Skin epidermis (tissue), 12 donors: ENCODE results near the gene MAN1B1.

Experiments
- H3K27ac ChIP-seq, 21 experiments: fragments of 200-600 bp; sonication (generic) in 11 of 21; one replicate each; pipeline ENCODE4 v1.5.0; 2020; ENCODE audit warnings: mild to moderate bottlenecking in 3 of 21, inconsistent platforms in 2 of 21, moderate library complexity in 2 of 21
- H3K4me3 ChIP-seq, 7 experiments: fragments of 200-600 bp; sonication (generic) in 2 of 7; one replicate each; pipeline ENCODE4 v1.5.0; 2020; ENCODE audit warnings: inconsistent platforms in 2 of 7, mild to moderate bottlenecking in 2 of 7, moderate library complexity in 1 of 7

Gene MAN1B1

GRCh38 chr9:137066096-137066861 is 20.5 kb upstream of the MAN1B1 start:
- no peak overlapping the region for H3K27ac ChIP-seq
- no peak overlapping the region for H3K4me3 ChIP-seq

- H3K4me3 ChIP-seq: peak overlapping the region in 1 of 7 experiments; percentile 7
- peak overlapping the region in 2 of 21 experiments; percentile 9 to 23 for H3K27ac ChIP-seq
Measured at GRCh38 chr9:137067860-137068538, 18.8 kb upstream of the MAN1B1 start.

GRCh38 chr9:137068539-137069507 is 18.0 kb upstream of the MAN1B1 start:
- peak overlapping the region in 3 of 21 experiments; percentile 9 to 72 (median 23) for H3K27ac ChIP-seq
- peak overlapping the region in 5 of 7 experiments; percentile 34 to 52 (median 51) for H3K4me3 ChIP-seq

GRCh38 chr9:137069508-137070091 is 17.2 kb upstream of the MAN1B1 start:
- peak overlapping the region; percentile 32 to 52 (median 48) for H3K4me3 ChIP-seq
- peak overlapping the region in 3 of 21 experiments; percentile 11 to 72 (median 29) for H3K27ac ChIP-seq

- peak within 1 kb of the TSS; percentile 32 to 52 (median 48) for H3K4me3 ChIP-seq
- peak within 1 kb of the TSS in 16 of 21 experiments; percentile 2 to 77 (median 60) for H3K27ac ChIP-seq
Measured at GRCh38 chr9:137070201-137070905, 16.4 kb upstream of the MAN1B1 start, which contains the start of gene SAPCD2. Gene SAPCD2, minus strand, starts transcription at chr9:137070557. Its CDS starts 97 bp downstream, at chr9:137070460.

GRCh38 chr9:137070906-137071275 is 15.9 kb upstream of the MAN1B1 start:
- H3K27ac ChIP-seq: peak overlapping the region in 16 of 21 experiments; percentile 2 to 77 (median 60)

GRCh38 chr9:137071282-137071681 is 15.5 kb upstream of the MAN1B1 start:
- Histone ChIP-seq H3K4me3 (peak overlapping the region in 2 of 7 experiments; percentile 51 to 52), H3K27ac (peak overlapping the region in 11 of 21 experiments; percentile 21 to 77 (median 64))

More at GRCh38 chr9:137070906-137071275, 15.9 kb upstream of the MAN1B1 start:
- peak overlapping the region; percentile 32 to 52 (median 48) for H3K4me3 ChIP-seq

GRCh38 chr9:137073992-137074399 is 12.8 kb upstream of the MAN1B1 start:
- H3K4me3 ChIP-seq: no peak overlapping the region
- peak overlapping the region in 2 of 21 experiments; percentile 60 for H3K27ac ChIP-seq

GRCh38 chr9:137074657-137075274 is 12.0 kb upstream of the MAN1B1 start:
- Histone ChIP-seq H3K27ac (peak overlapping the region in 14 of 21 experiments; percentile 12 to 81 (median 49)), H3K4me3 (no peak overlapping the region)

- Histone ChIP-seq H3K4me3 (no peak overlapping the region), H3K27ac (peak overlapping the region in 11 of 21 experiments; percentile 12 to 81 (median 60))
Measured at GRCh38 chr9:137075275-137075775, 11.5 kb upstream of the MAN1B1 start.

GRCh38 chr9:137076636-137077009 is 10.2 kb upstream of the MAN1B1 start:
- peak overlapping the region in 6 of 7 experiments; percentile 46 to 71 (median 64) for H3K4me3 ChIP-seq

GRCh38 chr9:137077010-137077747 is 9.6 kb upstream of the MAN1B1 start, which contains the start of gene UAP1L1:
Gene UAP1L1, plus strand, starts transcription at chr9:137077517. Its CDS starts 16 bp downstream, at chr9:137077533.
- H3K27ac ChIP-seq: peak within 1 kb of the TSS; percentile 62 to 87 (median 79)
- peak within 1 kb of the TSS; percentile 46 to 71 (median 61) for H3K4me3 ChIP-seq

More at GRCh38 chr9:137076636-137077009, 10.2 kb upstream of the MAN1B1 start:
- peak overlapping the region in 20 of 21 experiments; percentile 18 to 87 (median 78) for H3K27ac ChIP-seq

- peak overlapping the region; percentile 29 to 87 (median 79) for H3K27ac ChIP-seq
- H3K4me3 ChIP-seq: peak overlapping the region; percentile 46 to 71 (median 61)
Measured at GRCh38 chr9:137077758-137078693, 8.8 kb upstream of the MAN1B1 start.

GRCh38 chr9:137078701-137079400 is 7.9 kb upstream of the MAN1B1 start:
- Histone ChIP-seq H3K27ac (peak overlapping the region in 7 of 21 experiments; percentile 57 to 86 (median 76)), H3K4me3 (peak overlapping the region in 6 of 7 experiments; percentile 46 to 71 (median 64))

GRCh38 chr9:137079401-137079787 is 7.4 kb upstream of the MAN1B1 start:
- Histone ChIP-seq H3K4me3 (no peak overlapping the region), H3K27ac (no peak overlapping the region)
